Subcutaneous adipose tissue (tissue), 4 donors: ENCODE data around the gene ROBO1. TPM values are rescaled to one million over a fixed set of nuclear protein-coding genes. Genes with fewer than 3 reads are reported as not detected.

Source experiments
- total RNA-seq, 4 donors: library from RNA; depleted of rRNA; stranded (reverse); fragments of >200 nt; gene quantifications; one replicate each; pipeline ENCODE4 v1.1.0, GENCODE V29; 2016
- TF ChIP-seq, protein P1 (sequence below): fragments of 450-650 bp; IDR thresholded peaks from one replicate; pipeline ENCODE4 v1.5.1; 2016; ENCODE audit warnings: low read depth, mild to moderate bottlenecking, control low read depth, antibody characterized with exemption, moderate library complexity

ROBO1 gene
- total RNA-seq, 4 donors from 2014 or later, result 26.6 to 34.0 (median 30.8) TPM

DNA sequence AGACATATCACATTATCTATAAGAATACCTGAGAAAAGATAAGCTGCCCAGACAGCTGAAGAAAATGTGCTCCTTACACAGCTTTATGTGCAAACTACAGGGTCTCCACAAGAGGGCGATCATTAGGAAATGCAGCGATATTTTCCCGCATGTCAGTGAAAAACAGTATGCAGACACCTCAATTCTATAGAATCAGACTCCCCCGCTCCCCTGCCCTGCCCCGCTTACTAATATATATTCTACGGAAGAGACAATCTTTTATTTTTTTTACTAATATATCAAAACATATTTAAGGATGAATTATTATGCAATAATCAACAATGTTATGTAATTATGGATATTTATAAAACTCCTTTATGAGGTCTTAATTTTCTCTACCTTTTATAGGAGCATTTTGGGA is 681.3 kb downstream of the ROBO1 start:
- TF ChIP-seq, protein P1, sequence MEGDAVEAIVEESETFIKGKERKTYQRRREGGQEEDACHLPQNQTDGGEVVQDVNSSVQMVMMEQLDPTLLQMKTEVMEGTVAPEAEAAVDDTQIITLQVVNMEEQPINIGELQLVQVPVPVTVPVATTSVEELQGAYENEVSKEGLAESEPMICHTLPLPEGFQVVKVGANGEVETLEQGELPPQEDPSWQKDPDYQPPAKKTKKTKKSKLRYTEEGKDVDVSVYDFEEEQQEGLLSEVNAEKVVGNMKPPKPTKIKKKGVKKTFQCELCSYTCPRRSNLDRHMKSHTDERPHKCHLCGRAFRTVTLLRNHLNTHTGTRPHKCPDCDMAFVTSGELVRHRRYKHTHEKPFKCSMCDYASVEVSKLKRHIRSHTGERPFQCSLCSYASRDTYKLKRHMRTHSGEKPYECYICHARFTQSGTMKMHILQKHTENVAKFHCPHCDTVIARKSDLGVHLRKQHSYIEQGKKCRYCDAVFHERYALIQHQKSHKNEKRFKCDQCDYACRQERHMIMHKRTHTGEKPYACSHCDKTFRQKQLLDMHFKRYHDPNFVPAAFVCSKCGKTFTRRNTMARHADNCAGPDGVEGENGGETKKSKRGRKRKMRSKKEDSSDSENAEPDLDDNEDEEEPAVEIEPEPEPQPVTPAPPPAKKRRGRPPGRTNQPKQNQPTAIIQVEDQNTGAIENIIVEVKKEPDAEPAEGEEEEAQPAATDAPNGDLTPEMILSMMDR, result no peak

DNA sequence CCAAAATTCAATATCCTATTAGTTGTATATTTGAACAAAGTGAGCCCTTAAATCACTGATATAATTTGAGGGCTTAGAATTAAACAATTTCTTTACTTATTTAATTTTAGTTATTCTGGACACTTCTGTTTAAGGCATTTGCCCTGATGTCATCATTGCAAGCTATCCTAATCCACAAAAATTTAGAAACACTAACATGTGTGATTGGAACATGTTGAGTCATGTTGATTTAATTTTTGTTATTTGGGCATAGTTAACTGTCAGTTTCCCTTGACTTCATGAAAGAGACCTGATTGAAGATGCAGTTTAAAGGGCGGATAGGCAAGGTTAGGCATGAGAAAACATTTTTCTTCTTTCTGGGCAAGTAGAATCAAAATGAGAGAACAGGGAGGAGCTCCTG is 682.6 kb downstream of the ROBO1 start:
- TF ChIP-seq, protein P1, result no peak

DNA sequence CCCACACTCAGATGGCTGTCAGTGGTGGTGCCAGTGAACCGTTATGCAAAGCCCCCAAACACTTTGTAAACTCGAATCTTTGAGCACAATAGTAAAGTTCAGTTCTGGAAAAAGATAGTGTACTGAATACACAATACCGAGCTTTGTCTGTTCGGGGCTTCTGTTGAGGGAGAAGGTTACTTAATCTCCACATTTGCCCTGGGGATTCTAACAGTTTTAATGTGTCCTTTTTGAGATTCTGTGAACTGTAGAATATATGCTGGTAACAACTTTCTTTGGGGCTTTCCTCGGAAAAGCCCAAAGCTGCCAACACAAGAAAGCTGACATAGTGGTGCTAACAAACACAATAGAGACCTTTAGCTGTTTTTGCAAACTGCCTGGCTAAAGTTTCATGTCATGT is 686.5 kb downstream of the ROBO1 start:
- TF ChIP-seq, protein P1, result no peak

DNA sequence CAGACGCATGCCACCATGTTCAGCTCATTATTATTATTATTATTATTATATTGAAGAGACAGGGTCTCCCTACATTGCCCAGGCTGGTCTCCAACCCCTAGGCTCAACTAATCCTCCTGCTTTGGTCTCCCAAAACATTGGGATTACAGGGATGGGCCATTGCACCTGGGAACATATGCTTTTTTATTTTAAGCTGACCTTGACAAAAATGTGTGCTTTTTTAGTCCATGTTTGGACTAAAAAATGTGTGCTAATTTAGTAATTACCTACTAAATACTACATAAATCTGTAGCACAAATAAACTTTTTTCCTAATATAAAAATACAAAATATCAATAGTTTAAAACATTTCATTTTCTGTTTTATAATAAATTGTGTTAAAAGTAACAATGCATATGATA is 693.2 kb downstream of the ROBO1 start:
- TF ChIP-seq, protein P1, result no peak

DNA sequence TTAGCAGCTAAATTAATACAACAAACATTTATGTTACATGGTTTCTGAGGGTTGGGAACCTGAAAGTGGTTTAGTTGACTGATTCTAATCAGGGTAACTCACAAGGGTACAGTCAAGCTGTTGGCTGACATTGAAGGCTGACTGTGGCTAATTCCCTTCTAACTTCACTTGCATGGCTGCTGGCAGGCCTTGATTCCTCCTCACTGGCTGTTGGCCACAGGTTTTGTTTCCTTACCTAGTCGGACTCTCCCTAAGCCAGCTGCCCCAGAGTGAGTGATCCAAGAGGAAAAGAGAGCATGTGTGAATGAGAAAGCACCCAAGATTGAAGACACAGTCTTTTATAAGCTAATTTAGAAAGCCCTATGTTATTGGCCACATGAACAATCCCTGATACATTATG is 700.1 kb downstream of the ROBO1 start:
- TF ChIP-seq, protein P1, result no peak

DNA sequence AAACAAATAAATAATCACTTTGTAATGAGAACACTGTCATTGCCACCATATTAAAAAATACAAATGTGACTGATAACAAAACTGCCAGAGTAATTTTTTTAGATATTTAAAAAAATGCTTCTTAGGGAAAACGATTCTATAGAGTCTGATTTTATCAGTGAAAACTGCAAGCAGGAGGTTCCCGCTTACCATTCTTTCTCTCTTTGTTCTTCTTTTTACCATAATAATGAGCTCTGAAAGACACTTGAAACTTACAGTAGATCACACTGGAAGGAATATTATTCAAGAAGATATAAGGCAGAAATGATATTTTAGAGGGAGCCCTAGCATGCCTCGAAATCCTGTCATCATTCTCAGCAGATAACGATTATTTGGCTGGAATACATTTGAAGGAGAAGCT is 701.3 kb downstream of the ROBO1 start:
- TF ChIP-seq, protein P1, result no peak

DNA sequence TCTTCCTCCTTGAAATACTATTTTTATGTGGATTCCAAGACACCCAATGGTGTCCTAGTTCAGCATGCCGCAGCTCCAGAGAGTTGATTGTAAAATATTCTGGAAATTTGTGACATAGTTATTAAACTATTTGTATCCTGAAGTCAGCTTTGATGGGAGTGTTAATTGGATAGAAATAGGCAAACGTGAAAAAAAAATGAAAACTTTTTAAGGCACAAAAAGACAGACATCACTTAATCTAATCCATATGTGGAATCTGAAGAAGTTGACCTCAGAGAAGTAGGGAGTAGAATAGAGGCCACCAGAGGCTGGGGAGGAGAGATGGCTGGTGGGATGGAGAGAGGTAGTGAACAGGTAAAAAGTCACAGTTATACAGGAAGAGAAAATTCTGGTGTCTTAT is 704.2 kb downstream of the ROBO1 start:
- TF ChIP-seq, protein P1, result no peak
